ENCODE measurements around the gene SLC29A1.

DNA sequence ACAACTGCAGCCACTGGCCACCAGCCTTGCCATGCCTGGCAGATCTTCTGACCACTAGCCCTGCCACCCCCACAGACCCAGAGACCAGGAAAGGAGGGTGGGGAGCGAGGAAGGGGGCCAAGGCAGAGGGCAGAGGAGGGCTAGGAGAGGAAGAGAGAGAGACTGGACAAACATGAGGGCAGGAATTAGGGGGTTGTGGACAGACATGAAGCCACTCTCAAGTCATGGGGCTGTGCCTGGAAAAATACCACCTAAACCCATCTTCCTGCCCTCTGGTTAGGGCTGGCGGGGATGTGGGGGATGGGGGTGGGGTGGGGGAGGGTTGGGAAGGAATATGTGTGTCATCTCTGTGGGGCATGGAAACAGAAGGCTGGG is 1.4 kb upstream of the SLC29A1 start:
- no peak for TF ChIP-seq BHLHE40 (IDR thresholded peaks at IDR 0.05; ENCODE audit: low read depth, low read length)
- no peak for TF ChIP-seq REST (IDR thresholded peaks at IDR 0.05)
- TF ChIP-seq MYC (IDR thresholded peaks at IDR 0.05; ENCODE audit: borderline replicate concordance, low read length) = no peak
